Mammary epithelial cell (primary cell): ENCODE results near the gene KDELR1.

ENCODE experiments used
- EZH2 ChIP-seq: IDR thresholded peaks from 2 replicates; pipeline ENCODE4 v1.6.1; 2012; ENCODE audit warnings: low read length, inconsistent platforms, borderline replicate concordance
- TF ChIP-seq, protein P1 (sequence below), 2 donors: IDR thresholded peaks in 1 of 2; conservative IDR thresholded peaks in 1 of 2; 2 replicates each; pipeline ENCODE4 v1.5.1; 2011 to 2012; ENCODE audit warnings: inconsistent platforms in 2 of 2, low read length in 2 of 2, mild to moderate bottlenecking in 2 of 2, control low read depth in 1 of 2, low read depth in 1 of 2; ENCODE audit not compliant: insufficient read depth in 1 of 2; ENCODE audit errors: extremely low read depth in 1 of 2

- TF ChIP-seq, protein P1, sequence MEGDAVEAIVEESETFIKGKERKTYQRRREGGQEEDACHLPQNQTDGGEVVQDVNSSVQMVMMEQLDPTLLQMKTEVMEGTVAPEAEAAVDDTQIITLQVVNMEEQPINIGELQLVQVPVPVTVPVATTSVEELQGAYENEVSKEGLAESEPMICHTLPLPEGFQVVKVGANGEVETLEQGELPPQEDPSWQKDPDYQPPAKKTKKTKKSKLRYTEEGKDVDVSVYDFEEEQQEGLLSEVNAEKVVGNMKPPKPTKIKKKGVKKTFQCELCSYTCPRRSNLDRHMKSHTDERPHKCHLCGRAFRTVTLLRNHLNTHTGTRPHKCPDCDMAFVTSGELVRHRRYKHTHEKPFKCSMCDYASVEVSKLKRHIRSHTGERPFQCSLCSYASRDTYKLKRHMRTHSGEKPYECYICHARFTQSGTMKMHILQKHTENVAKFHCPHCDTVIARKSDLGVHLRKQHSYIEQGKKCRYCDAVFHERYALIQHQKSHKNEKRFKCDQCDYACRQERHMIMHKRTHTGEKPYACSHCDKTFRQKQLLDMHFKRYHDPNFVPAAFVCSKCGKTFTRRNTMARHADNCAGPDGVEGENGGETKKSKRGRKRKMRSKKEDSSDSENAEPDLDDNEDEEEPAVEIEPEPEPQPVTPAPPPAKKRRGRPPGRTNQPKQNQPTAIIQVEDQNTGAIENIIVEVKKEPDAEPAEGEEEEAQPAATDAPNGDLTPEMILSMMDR (conservative IDR thresholded peaks at IDR 0.05 in 1 of 2, IDR thresholded peaks at IDR 0.05 in 1 of 2; ENCODE audit: extremely low read depth in 1 of 2, insufficient read depth in 1 of 2, low read depth in 1 of 2, low read length in 2 of 2), result no peak
- no peak for TF ChIP-seq EZH2
Measured at GRCh38 chr19:48373567-48373966, 17.8 kb downstream of the KDELR1 start.
